ENCODE measurements around the gene INSC.
A peak's percentile ranks its signal among the peaks of the same experiment; 100 is the strongest.

Gene INSC

DNA sequence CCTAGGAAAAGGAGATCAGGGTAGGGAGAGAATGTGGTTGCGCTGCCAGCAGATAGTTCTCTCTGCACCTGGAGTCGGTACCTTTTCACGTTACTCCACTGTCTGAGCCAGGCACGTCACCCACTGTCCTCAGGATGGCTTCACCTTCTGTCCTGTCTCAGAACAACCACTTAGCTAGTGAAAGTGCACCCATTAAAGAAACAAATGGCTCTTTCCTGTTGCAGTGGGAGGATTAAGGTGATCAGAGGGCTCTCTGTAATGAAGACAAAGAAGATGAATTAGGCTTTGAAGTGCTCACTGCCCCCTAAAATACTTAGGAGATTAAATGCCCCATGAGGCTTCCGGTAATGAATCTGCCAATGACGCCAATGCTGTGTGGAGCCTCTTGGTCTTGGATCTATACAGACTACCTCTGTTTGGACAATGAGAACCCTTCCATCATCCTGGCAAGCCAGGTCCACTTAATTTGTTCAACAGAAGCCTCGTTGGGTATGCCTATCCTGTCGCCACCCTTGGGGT, 113.7 kb downstream of the INSC start:
- DNase-seq = peak; percentile 22

GRCh38 chr11:15229069-15229468, 114.3 kb downstream of the INSC start:
- no peak for DNase-seq

DNA sequence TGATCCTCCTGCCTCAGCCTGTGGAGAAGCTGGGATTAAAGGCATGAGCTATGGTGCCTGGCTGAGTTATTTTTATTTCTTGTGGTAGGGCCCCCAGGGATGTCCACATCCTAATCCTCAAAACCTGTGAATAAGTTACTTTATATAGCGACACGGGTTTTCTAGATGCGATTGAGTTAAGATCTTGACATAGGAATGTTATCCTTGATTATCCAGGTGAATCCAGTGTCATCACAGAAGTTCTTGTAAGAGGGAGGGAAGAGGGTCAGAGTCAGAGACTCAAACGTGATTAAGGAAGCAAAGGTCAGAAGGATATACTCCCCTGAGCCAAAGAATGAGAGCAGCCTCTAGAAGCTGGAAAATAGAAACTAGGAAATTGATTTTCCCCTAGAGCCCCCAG, 117.8 kb downstream of the INSC start:
- no peak for DNase-seq

DNA sequence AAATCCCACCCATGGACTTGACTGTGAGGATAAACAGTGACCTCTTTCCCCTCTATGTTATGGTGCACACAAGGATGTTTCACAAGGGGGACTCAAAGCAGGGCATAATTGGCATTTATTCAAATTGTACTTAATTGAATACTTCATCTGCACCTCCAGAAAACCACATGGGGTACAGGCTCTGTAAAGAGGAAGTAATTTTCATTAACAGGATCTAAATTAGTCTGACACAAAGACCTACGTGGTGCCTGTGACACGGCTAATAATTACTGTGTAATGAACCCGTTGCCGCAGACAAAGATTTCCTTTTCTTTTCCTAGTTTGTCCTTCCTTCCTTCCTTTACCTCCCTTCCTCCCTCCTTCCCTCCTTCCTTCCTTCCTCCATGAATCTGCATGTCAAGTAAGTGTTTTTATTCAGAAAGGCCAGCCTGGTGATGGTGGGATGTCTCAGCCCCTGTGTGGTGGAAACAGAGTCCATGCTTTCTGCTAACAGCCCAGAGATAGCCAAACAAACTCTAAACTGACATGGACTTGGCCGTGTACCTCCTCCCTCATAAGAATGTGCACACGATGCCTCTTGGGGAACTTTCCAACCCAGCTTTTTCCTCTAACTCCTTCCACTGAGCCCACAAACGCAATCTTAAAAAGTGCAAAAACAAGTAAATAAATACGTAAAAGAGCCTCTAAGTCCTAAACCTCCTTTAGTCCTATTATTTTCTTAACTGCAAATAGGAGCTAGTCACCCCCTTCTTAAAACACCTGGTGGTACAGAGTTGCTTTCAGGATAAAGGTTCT, 118.8 kb downstream of the INSC start:
- DNase-seq = no peak

- no peak for DNase-seq
Measured at GRCh38 chr11:15234796-15235195, 120.1 kb downstream of the INSC start.

- DNase-seq = no peak
Measured at GRCh38 chr11:15236559-15236958, 121.8 kb downstream of the INSC start.

DNA sequence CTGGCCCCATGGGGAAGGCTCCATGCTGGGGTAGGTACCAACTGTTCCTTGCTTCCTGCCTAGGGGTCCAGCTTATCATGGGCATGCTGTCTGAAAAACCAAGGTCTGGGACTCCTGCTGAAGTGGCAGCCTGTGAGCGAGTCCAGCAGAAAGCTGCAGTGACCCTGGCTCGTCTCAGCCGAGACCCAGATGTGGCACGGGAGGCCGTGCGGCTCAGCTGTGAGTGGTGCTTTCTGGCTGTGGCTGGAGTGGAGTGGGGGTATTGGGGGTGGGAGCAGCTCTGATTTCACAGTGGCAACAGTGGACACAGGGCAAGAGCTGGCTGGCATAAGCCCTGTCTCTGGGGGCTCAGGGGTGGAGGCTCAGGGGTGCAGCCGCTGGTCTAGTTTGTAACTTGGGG, 124.1 kb downstream of the INSC start:
- DNase-seq = no peak

DNA sequence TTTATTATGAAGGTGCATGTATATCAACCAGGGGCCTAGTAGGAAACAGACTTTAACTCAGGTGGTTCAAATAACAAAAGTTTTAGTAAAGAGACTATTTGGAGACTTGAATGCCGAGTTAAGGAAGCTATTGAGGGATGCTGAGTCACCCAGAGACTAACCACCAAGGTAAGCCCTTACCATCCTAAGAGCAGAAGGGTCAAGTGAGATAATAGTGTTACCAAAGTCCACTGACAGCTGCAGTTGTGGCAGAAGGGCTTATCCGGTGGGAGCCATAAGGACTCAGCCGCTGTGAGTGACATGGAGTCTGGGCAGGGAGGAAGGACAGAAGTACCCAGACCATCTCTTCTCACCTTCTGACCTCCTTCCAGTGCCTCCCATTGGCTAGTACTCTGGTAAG, 134.0 kb downstream of the INSC start:
- no peak for DNase-seq

DNA sequence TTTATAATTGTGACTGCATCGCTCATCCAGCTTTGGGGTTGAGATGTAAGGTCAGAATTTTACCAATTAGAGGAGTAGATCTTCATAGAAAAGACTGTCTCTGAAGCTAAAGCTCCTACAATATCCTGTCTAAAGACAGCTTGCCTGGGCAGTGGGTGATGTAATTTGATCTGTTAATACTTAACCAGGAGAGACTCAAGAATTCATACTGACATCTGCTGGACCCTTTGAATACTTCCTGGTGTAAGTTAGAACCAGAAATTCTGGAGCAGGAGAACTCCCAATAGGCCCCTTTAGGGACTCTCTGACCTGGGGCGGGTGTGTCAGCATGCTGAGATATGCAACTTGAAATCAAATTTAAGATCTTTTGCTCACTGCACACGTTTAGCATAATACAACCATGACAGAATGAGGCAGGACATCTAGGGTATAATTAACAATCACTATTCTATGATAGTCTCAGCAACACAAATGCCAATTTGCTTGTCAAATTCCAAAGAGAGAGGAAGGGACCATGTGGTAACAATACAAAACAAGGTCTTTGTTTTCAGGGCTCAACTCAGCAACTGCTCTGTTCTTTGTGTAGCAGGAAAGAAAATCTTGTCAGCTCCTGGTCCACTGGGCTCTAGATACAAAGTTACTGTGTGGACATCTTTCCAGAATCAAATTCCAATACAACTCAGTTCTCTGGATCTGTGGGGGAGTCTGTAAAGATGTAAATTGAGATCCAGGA, 143.9 kb downstream of the INSC start:
- no peak for DNase-seq

- no peak for DNase-seq
Measured at GRCh38 chr11:15266999-15267398, 152.3 kb downstream of the INSC start.

GRCh38 chr11:15268598-15268997, 153.9 kb downstream of the INSC start:
- DNase-seq = no peak

- DNase-seq = no peak
Measured at GRCh38 chr11:15275141-15275540, 160.4 kb downstream of the INSC start.

GRCh38 chr11:15276621-15277020, 161.9 kb downstream of the INSC start:
- DNase-seq = no peak

- no peak for DNase-seq
Measured at GRCh38 chr11:15278128-15278527, 163.4 kb downstream of the INSC start.

GRCh38 chr11:15280393-15280792, 165.7 kb downstream of the INSC start:
- DNase-seq = no peak

DNA sequence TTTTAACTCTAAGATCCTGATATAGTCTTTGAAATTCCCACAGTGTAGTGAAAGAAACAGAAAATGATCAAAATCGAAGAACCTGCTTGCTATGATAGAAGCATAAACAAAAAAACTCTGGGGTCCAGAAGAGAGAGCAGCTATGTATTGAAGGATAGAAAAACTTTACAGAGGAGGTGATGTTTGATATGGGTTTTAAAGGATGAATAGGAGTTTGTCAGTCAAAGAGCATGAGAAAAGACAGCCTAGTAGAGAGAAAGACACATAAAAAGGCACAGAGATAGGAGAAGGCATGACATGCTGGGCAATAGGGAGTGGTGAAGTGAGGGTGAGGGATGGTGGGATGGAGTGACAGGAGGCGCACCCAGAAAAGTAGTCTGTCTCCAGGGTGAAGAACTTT, 168.0 kb downstream of the INSC start:
- no peak for DNase-seq

- no peak for DNase-seq
Measured at GRCh38 chr11:15286465-15286864, 171.7 kb downstream of the INSC start.

GRCh38 chr11:15288863-15289262, 174.1 kb downstream of the INSC start:
- DNase-seq = peak; percentile 79

DNA sequence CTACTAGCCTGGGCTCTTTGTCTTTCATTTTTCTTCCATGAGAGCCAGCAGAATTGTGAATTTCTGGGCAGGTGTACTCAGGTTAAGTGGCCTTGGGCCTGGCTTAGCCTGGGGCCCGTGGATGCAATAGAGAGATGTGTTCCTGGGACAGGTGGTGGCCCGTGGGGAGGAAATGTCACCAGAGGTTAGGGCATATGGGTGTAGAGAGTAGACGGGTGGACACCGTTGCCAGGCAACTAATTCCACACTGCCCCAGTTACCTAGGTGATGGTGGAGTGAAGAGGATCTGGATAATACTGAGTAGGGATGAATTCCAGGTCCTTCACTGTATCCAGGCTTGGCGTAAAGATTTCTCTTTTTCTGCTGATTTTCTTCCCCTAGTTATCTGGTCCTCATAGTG, 175.0 kb downstream of the INSC start:
- DNase-seq = no peak

DNA sequence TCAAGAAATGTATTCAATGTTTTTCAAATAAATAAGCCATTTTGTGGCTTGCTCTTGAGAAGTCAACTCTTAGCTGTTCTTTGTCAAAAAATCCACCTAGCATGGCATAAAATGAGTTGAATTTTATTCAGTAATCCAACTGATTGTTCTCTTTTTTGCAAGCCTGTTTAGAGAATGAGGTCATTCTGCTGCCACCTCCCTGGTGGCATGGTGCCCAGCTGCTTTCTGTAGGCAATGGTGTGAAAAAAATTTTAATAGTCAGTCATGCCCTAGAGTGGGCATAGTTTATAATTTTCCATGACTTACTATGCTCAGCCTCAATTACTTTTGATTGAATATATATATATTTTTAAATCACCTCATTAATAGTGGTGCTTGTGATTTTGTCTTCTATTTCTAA, 177.2 kb downstream of the INSC start:
- no peak for DNase-seq

DNA sequence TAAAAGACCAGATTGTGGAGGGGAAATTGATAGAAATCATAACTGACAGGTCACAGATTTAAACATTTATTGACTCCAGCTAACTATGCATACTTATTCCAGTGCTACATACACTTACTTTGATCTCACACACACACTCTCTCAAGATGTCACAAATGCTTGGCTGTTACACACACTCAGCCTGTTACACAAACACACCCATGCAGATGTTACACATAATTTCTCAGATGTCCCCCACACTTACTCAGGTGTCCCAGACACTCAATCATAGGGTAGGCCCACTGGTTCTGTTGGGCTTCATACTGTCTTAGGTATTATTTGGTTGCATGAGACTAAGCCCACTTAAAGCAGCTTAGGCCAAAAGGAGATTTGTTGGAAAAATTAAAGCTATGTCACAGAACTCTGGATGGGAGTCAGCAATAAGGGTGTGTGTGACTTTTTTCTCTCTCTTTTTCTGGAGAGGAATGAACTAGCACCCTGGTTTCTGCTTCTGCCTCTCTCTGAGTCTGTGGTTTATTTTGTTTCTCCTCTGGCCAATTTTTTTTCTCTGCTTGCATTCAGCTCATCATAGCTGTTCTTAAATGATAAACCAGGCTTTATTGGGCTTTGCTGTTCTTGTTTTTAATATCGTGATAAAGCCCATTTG, 179.4 kb downstream of the INSC start:
- no peak for DNase-seq

- no peak for DNase-seq
Measured at GRCh38 chr11:15295695-15296094, 181.0 kb downstream of the INSC start.
